HEK293T (cell line): ENCODE data around the gene SUN3.

Experiments
- CTCF ChIA-PET: fragments of 350-600 bp; formaldehyde crosslinking; extraction: SDS; loops from one replicate; lab custom pipeline; 2021; ENCODE audit warnings: antibody characterized with exemption, inconsistent platforms; lab: Yijun Ruan, JAX
- POLR2A ChIA-PET: fragments of 350-600 bp; formaldehyde crosslinking; extraction: SDS; loops from one replicate; lab custom pipeline; 2020; ENCODE audit warnings: antibody characterized with exemption, inconsistent platforms; lab: Yijun Ruan, JAX
- DNase-seq: peaks from one replicate; pipeline ENCODE4 v3.0.0; 2012; ENCODE audit warnings: mixed read lengths; ENCODE audit errors: extremely low spot score
- ARNT ChIP-seq: fragments of 450-650 bp; IDR thresholded peaks from 2 replicates; pipeline ENCODE4 v1.6.1; 2017; ENCODE audit warnings: mild to moderate bottlenecking
- BHLHE40 ChIP-seq: fragments of 450-650 bp; IDR thresholded peaks from 2 replicates; pipeline ENCODE4 v1.6.1; 2016; ENCODE audit warnings: mild to moderate bottlenecking, moderate library complexity, borderline replicate concordance
- CTBP1 ChIP-seq: fragments of 450-650 bp; IDR thresholded peaks from 2 replicates; pipeline ENCODE4 v1.6.1; 2016; ENCODE audit warnings: borderline replicate concordance
- ELF4 ChIP-seq: fragments of 450-650 bp; IDR thresholded peaks from 2 replicates; pipeline ENCODE4 v1.6.1; 2017; ENCODE audit warnings: antibody characterized with exemption
- FOXA1 ChIP-seq: fragments of 450-650 bp; IDR thresholded peaks from 2 replicates; pipeline ENCODE4 v1.6.1; 2016; ENCODE audit warnings: mild to moderate bottlenecking
- FOXK2 ChIP-seq: fragments of 450-650 bp; IDR thresholded peaks from 2 replicates; pipeline ENCODE4 v1.6.1; 2016; ENCODE audit warnings: mild to moderate bottlenecking
- FOXM1 ChIP-seq: fragments of 450-650 bp; IDR thresholded peaks from 2 replicates; pipeline ENCODE4 v1.6.1; 2017; ENCODE audit warnings: mild to moderate bottlenecking, borderline replicate concordance
- HDGF ChIP-seq: fragments of 450-650 bp; IDR thresholded peaks from 2 replicates; pipeline ENCODE4 v1.6.1; 2017; ENCODE audit warnings: antibody characterized with exemption, borderline replicate concordance
- L3MBTL2 ChIP-seq: fragments of 450-650 bp; conservative IDR thresholded peaks from 2 replicates; pipeline ENCODE4 v1.6.1; 2016; ENCODE audit warnings: mild to moderate bottlenecking
- LEF1 ChIP-seq: fragments of 450-650 bp; IDR thresholded peaks from 2 replicates; pipeline ENCODE4 v1.6.1; 2017; ENCODE audit warnings: mild to moderate bottlenecking, borderline replicate concordance
- NFRKB ChIP-seq: fragments of 450-650 bp; IDR thresholded peaks from 2 replicates; pipeline ENCODE4 v1.6.1; 2016; ENCODE audit warnings: mild to moderate bottlenecking, moderate library complexity
- PKNOX1 ChIP-seq: fragments of 450-650 bp; IDR thresholded peaks from 2 replicates; pipeline ENCODE4 v1.6.1; 2016
- SP1 ChIP-seq: fragments of 450-650 bp; IDR thresholded peaks from 2 replicates; pipeline ENCODE4 v1.6.1; 2017
- SUZ12 ChIP-seq: fragments of 450-650 bp; IDR thresholded peaks from 2 replicates; pipeline ENCODE4 v1.6.1; 2016; ENCODE audit warnings: mild to moderate bottlenecking
- TARDBP ChIP-seq: fragments of 450-650 bp; IDR thresholded peaks from 2 replicates; pipeline ENCODE4 v1.6.1; 2016
- ZNF384 ChIP-seq: fragments of 450-650 bp; IDR thresholded peaks from 2 replicates; pipeline ENCODE4 v1.6.1; 2016

Gene SUN3

GRCh38 chr7:48035967-48036478, 7.1 kb upstream of the SUN3 start:
- CTCF ChIA-PET: no interaction called here
- TF ChIP-seq SUZ12 (no peak), CTBP1 (no peak), ZNF384 (no peak), SP1 (no peak), FOXM1 (no peak), ARNT (no peak), FOXK2 (no peak), PKNOX1 (no peak)
- DNase-seq: no peak
- POLR2A ChIA-PET: no interaction called here

- TF ChIP-seq LEF1 (no peak), HDGF (no peak), FOXK2 (no peak), BHLHE40 (no peak), ZNF384 (no peak), SP1 (no peak), CTBP1 (0 out of 2 replicates have a peak, but pooled peaks have one; percentile 17), SUZ12 (no peak), ELF4 (no peak), NFRKB (no peak), TARDBP (no peak), FOXA1 (no peak), FOXM1 (no peak), PKNOX1 (peak; percentile 8; the same call in 1 of the 2 replicates), L3MBTL2 (peak; percentile 63), ARNT (no peak)
- CTCF ChIA-PET: no interaction called here
- DNase-seq: peak; percentile 93
- POLR2A ChIA-PET: no interaction called here
These were observed 6.5 kb upstream of the SUN3 start, which contains the start of gene C7orf57 for GRCh38 chr7:48035301-48035966. Gene C7orf57 (plus strand): TSS chr7:48035543. CDS start chr7:48036309, 766 bp downstream.

- TF ChIP-seq NFRKB (no peak), CTBP1 (no peak), BHLHE40 (no peak), HDGF (no peak), ZNF384 (no peak), L3MBTL2 (no peak), FOXM1 (no peak), SP1 (no peak), FOXK2 (no peak), TARDBP (no peak), ELF4 (no peak), PKNOX1 (no peak), FOXA1 (no peak), LEF1 (no peak), ARNT (no peak)
- ChIA-PET CTCF (no interaction called here), POLR2A (no interaction called here)
- no peak for DNase-seq
These were observed 5.0 kb upstream of the SUN3 start for GRCh38 chr7:48033922-48034321.

GRCh38 chr7:48031111-48031510, 2.2 kb upstream of the SUN3 start:
- ChIA-PET POLR2A (no interaction called here), CTCF (no interaction called here)
- no peak for TF ChIP-seq FOXA1
- TF ChIP-seq HDGF: no peak
- no peak for TF ChIP-seq ELF4
- no peak for TF ChIP-seq L3MBTL2
- TF ChIP-seq NFRKB: no peak
- TF ChIP-seq PKNOX1: no peak
- no peak for TF ChIP-seq SP1
- TF ChIP-seq FOXM1: no peak
- no peak for TF ChIP-seq BHLHE40
- TF ChIP-seq SUZ12: no peak
- no peak for TF ChIP-seq FOXK2
- no peak for TF ChIP-seq ZNF384
- no peak for TF ChIP-seq LEF1
- TF ChIP-seq ARNT: no peak
- TF ChIP-seq CTBP1: no peak
- no peak for TF ChIP-seq TARDBP
- DNase-seq: no peak

- DNase-seq: no peak
- ChIA-PET CTCF (no interaction called here), POLR2A (no interaction called here)
- TF ChIP-seq FOXM1: no peak
- no peak for TF ChIP-seq ARNT
These were observed 3.3 kb downstream of the SUN3 start for GRCh38 chr7:48025624-48026023.

- CTCF ChIA-PET: no interaction called here
- POLR2A ChIA-PET: no interaction called here
- no peak for TF ChIP-seq ARNT
- TF ChIP-seq FOXM1: no peak
- DNase-seq: no peak
These were observed 11.2 kb downstream of the SUN3 start for GRCh38 chr7:48017674-48018073.
